Measurements from ENCODE around the gene KIAA0513. TPM values are rescaled to one million over a fixed set of nuclear protein-coding genes. Genes with fewer than 3 reads are reported as not detected.

KIAA0513 gene
- total RNA-seq, 2 experiments from 2014 or later: 9.7 to 9.8 TPM

GRCh38 chr16:84995663-84996062 lies 31.9 kb upstream of the KIAA0513 start:
- intact Hi-C loops (cut with micrococcal nuclease): no loop called here
- CTCF ChIA-PET: interaction anchor here (0.8 kb wide), 1 partner anchor 10 kb away, joined by 3 read pairs; no protein-coding TSS in a partner anchor
- H3K27ac Mint-ChIP-seq: no peak overlapping the region
- peak; percentile 16 for DNase-seq
- no peak overlapping the region for H3K4me3 Mint-ChIP-seq
- H3K27me3 Mint-ChIP-seq (ENCODE audit: low read depth): no peaks in the 10 kb centered on the region
- H3K9me3 Mint-ChIP-seq: no peaks in the 10 kb centered on the region
- H3K36me3 Mint-ChIP-seq (ENCODE audit: low read depth): peaks cover 18% of the 10 kb centered on the region
- H3K4me1 Mint-ChIP-seq (ENCODE audit: low read depth): peaks cover 19% of the 10 kb centered on the region

- intact Hi-C loops (cut with micrococcal nuclease): no loop called here
These were observed 31.2 kb upstream of the KIAA0513 start for GRCh38 chr16:84996365-84996764.

GRCh38 chr16:84999200-84999599 lies 28.4 kb upstream of the KIAA0513 start:
- Mint-ChIP-seq H3K4me3 (no peak overlapping the region), H3K9me3 (no peaks in the 10 kb centered on the region), H3K36me3 (ENCODE audit: low read depth) (peaks cover 18% of the 10 kb centered on the region), H3K27me3 (ENCODE audit: low read depth) (no peaks in the 10 kb centered on the region), H3K4me1 (ENCODE audit: low read depth) (peaks cover 43% of the 10 kb centered on the region), H3K27ac (no peak overlapping the region)
- CTCF ChIA-PET: interaction anchor here (1.3 kb wide), 1 partner anchor 10 kb away, joined by 4 read pairs; no protein-coding TSS in a partner anchor
- intact Hi-C loops (cut with micrococcal nuclease): no loop called here
- no peak for DNase-seq

More at GRCh38 chr16:84996365-84996764, 31.2 kb upstream of the KIAA0513 start:
- H3K9me3 Mint-ChIP-seq: no peaks in the 10 kb centered on the region
- peaks cover 19% of the 10 kb centered on the region for H3K4me1 Mint-ChIP-seq (ENCODE audit: low read depth)
- no peak overlapping the region for H3K4me3 Mint-ChIP-seq
- no peak overlapping the region for H3K27ac Mint-ChIP-seq
- H3K27me3 Mint-ChIP-seq (ENCODE audit: low read depth): no peaks in the 10 kb centered on the region
- no peak for DNase-seq
- CTCF ChIA-PET: interaction anchor here (0.7 to 0.8 kb wide), 3 partner anchors 9 to 90 kb away, joined by 3 read pairs; no protein-coding TSS in a partner anchor
- H3K36me3 Mint-ChIP-seq (ENCODE audit: low read depth): peaks cover 18% of the 10 kb centered on the region

GRCh38 chr16:84999857-85000480 lies 27.6 kb upstream of the KIAA0513 start:
- CTCF ChIA-PET: no interaction called here
- H3K27me3 Mint-ChIP-seq (ENCODE audit: low read depth): no peaks in the 10 kb centered on the region
- no peak for DNase-seq
- H3K9me3 Mint-ChIP-seq: no peaks in the 10 kb centered on the region
- H3K27ac Mint-ChIP-seq: no peak overlapping the region
- H3K4me1 Mint-ChIP-seq (ENCODE audit: low read depth): peaks cover 48% of the 10 kb centered on the region
- H3K36me3 Mint-ChIP-seq (ENCODE audit: low read depth): peaks cover 15% of the 10 kb centered on the region
- H3K4me3 Mint-ChIP-seq: no peak overlapping the region
- intact Hi-C loops (cut with micrococcal nuclease): no loop called here

GRCh38 chr16:85002099-85002541 lies 25.5 kb upstream of the KIAA0513 start:
- CTCF ChIA-PET: no interaction called here
- H3K27ac Mint-ChIP-seq: no peak overlapping the region

GRCh38 chr16:85002608-85003007 lies 25.0 kb upstream of the KIAA0513 start:
- CTCF ChIA-PET: no interaction called here
- peaks cover 7% of the 10 kb centered on the region for H3K36me3 Mint-ChIP-seq (ENCODE audit: low read depth)
- peaks cover 53% of the 10 kb centered on the region for H3K4me1 Mint-ChIP-seq (ENCODE audit: low read depth)
- H3K4me3 Mint-ChIP-seq: no peak overlapping the region
- no peak overlapping the region for H3K27ac Mint-ChIP-seq
- intact Hi-C loops (cut with micrococcal nuclease): no loop called here
- H3K27me3 Mint-ChIP-seq (ENCODE audit: low read depth): no peaks in the 10 kb centered on the region
- DNase-seq: peak; percentile 29
- no peaks in the 10 kb centered on the region for H3K9me3 Mint-ChIP-seq

More at GRCh38 chr16:85002099-85002541, 25.5 kb upstream of the KIAA0513 start:
- Mint-ChIP-seq H3K9me3 (no peaks in the 10 kb centered on the region), H3K4me3 (peak overlapping the region; percentile 5), H3K36me3 (ENCODE audit: low read depth) (peaks cover 7% of the 10 kb centered on the region), H3K27me3 (ENCODE audit: low read depth) (no peaks in the 10 kb centered on the region), H3K4me1 (ENCODE audit: low read depth) (peaks cover 49% of the 10 kb centered on the region)
- DNase-seq: no peak
- intact Hi-C loops (cut with micrococcal nuclease): no loop called here

- CTCF ChIA-PET: no interaction called here
- no peak for DNase-seq
- Mint-ChIP-seq H3K9me3 (no peaks in the 10 kb centered on the region), H3K36me3 (ENCODE audit: low read depth) (peaks cover 7% of the 10 kb centered on the region), H3K4me3 (no peak overlapping the region), H3K27ac (no peak overlapping the region), H3K4me1 (ENCODE audit: low read depth) (peaks cover 54% of the 10 kb centered on the region), H3K27me3 (ENCODE audit: low read depth) (no peaks in the 10 kb centered on the region)
- intact Hi-C loops (cut with micrococcal nuclease): no loop called here
These were observed 24.5 kb upstream of the KIAA0513 start for GRCh38 chr16:85003076-85003475.

- peaks cover 5% of the 10 kb centered on the region for H3K36me3 Mint-ChIP-seq (ENCODE audit: low read depth)
- CTCF ChIA-PET: no interaction called here
- H3K9me3 Mint-ChIP-seq: no peaks in the 10 kb centered on the region
- no peak overlapping the region for H3K27ac Mint-ChIP-seq
- no peak for DNase-seq
- H3K27me3 Mint-ChIP-seq (ENCODE audit: low read depth): no peaks in the 10 kb centered on the region
- intact Hi-C loops (cut with micrococcal nuclease): no loop called here
- H3K4me3 Mint-ChIP-seq: no peak overlapping the region
- H3K4me1 Mint-ChIP-seq (ENCODE audit: low read depth): peaks cover 58% of the 10 kb centered on the region
These were observed 23.6 kb upstream of the KIAA0513 start for GRCh38 chr16:85003725-85004586.

GRCh38 chr16:85004587-85005205 lies 22.9 kb upstream of the KIAA0513 start:
- peaks cover 59% of the 10 kb centered on the region for H3K4me1 Mint-ChIP-seq (ENCODE audit: low read depth)
- H3K27ac Mint-ChIP-seq: no peak overlapping the region

GRCh38 chr16:85005285-85006069 lies 22.1 kb upstream of the KIAA0513 start:
- Mint-ChIP-seq H3K27me3 (ENCODE audit: low read depth) (no peaks in the 10 kb centered on the region), H3K4me3 (no peak overlapping the region), H3K4me1 (ENCODE audit: low read depth) (peaks cover 67% of the 10 kb centered on the region), H3K36me3 (ENCODE audit: low read depth) (peaks cover 3% of the 10 kb centered on the region), H3K9me3 (no peaks in the 10 kb centered on the region), H3K27ac (no peak overlapping the region)
- no peak for DNase-seq
- CTCF ChIA-PET: interaction anchor here (0.6 to 1.3 kb wide), 4 partner anchors 9 to 114 kb away, joined by 3 to 6 read pairs (median 4); no protein-coding TSS in a partner anchor
- intact Hi-C loops (cut with micrococcal nuclease): no loop called here

More at GRCh38 chr16:85004587-85005205, 22.9 kb upstream of the KIAA0513 start:
- CTCF ChIA-PET: interaction anchor here (0.7 to 1.3 kb wide), 3 partner anchors 34 to 115 kb away, joined by 3 to 6 read pairs (median 4); no protein-coding TSS in a partner anchor
- Mint-ChIP-seq H3K4me3 (no peak overlapping the region), H3K27me3 (ENCODE audit: low read depth) (no peaks in the 10 kb centered on the region), H3K9me3 (no peaks in the 10 kb centered on the region), H3K36me3 (ENCODE audit: low read depth) (peaks cover 3% of the 10 kb centered on the region)
- intact Hi-C loops (cut with micrococcal nuclease): no loop called here
- DNase-seq: no peak

GRCh38 chr16:85006639-85007038 lies 21.0 kb upstream of the KIAA0513 start:
- CTCF ChIA-PET: interaction anchor here (0.6 kb wide), 1 partner anchor 251 kb away, joined by 3 read pairs; no protein-coding TSS in a partner anchor

More at GRCh38 chr16:85006639-85007038, 21.0 kb upstream of the KIAA0513 start:
- Mint-ChIP-seq H3K27me3 (ENCODE audit: low read depth) (no peaks in the 10 kb centered on the region), H3K36me3 (ENCODE audit: low read depth) (peaks cover 6% of the 10 kb centered on the region), H3K4me1 (ENCODE audit: low read depth) (peaks cover 70% of the 10 kb centered on the region), H3K27ac (no peak overlapping the region), H3K4me3 (no peak overlapping the region), H3K9me3 (no peaks in the 10 kb centered on the region)
- DNase-seq: no peak
- intact Hi-C loops (cut with micrococcal nuclease): no loop called here
